Type B pancreatic cell (in vitro differentiated cells): ENCODE results near the gene KSR1. TPM values are rescaled to one million over a fixed set of nuclear protein-coding genes. Genes with fewer than 3 reads are reported as not detected.

Experiments
- DNase-seq: peaks from one replicate; pipeline ENCODE4 v3.0.0; 2021; ENCODE audit warnings: mixed read lengths; ENCODE audit not compliant: unreplicated experiment; ENCODE audit errors: extremely low spot score
- H3K27ac Mint-ChIP-seq: 2 replicates; pipeline ENCODE4 v1.8.0; 2021; ENCODE audit warnings: mild to moderate bottlenecking, mixed read lengths
- H3K27me3 Mint-ChIP-seq: 2 replicates; pipeline ENCODE4 v1.8.0; 2021; ENCODE audit warnings: mixed read lengths
- H3K36me3 Mint-ChIP-seq: 2 replicates; pipeline ENCODE4 v1.8.0; 2021; ENCODE audit warnings: mixed read lengths
- H3K4me1 Mint-ChIP-seq: one replicate; pipeline ENCODE4 v1.8.0; 2021; ENCODE audit warnings: mixed read lengths; ENCODE audit not compliant: unreplicated experiment
- H3K4me3 Mint-ChIP-seq: 2 replicates; pipeline ENCODE4 v1.8.0; 2021; ENCODE audit warnings: mild to moderate bottlenecking, mixed read lengths
- H3K9me3 Mint-ChIP-seq: 2 replicates; pipeline ENCODE4 v1.8.0; 2021; ENCODE audit warnings: mixed read lengths
- CTCF ChIP-seq: fragments of 200-600 bp; sonication (generic); conservative IDR thresholded peaks from 2 replicates; pipeline ENCODE4 v1.5.0; 2021; ENCODE audit warnings: antibody characterized with exemption, mild to moderate bottlenecking
- total RNA-seq: library from RNA; stranded (reverse); gene quantifications from 2 replicates; pipeline ENCODE4 v1.2.1, GENCODE V29; 2021; ENCODE audit warnings: low replicate concordance

KSR1 gene
- total RNA-seq, 1 donor from 2014 or later: 57.8 TPM

GRCh38 chr17:27586203-27586721, 130.0 kb downstream of the KSR1 start:
- no peak for DNase-seq
- Mint-ChIP-seq H3K36me3 (peaks cover 21% of the 10 kb centered on the region), H3K4me1 (no peaks in the 10 kb centered on the region), H3K27ac (no peak overlapping the region), H3K4me3 (no peak overlapping the region), H3K9me3 (no peaks in the 10 kb centered on the region), H3K27me3 (no peaks in the 10 kb centered on the region)
- no peak for TF ChIP-seq CTCF

GRCh38 chr17:27588354-27588753, 132.1 kb downstream of the KSR1 start:
- Mint-ChIP-seq H3K9me3 (no peaks in the 10 kb centered on the region), H3K36me3 (peaks cover 16% of the 10 kb centered on the region), H3K27ac (no peak overlapping the region), H3K4me3 (no peak overlapping the region), H3K27me3 (no peaks in the 10 kb centered on the region), H3K4me1 (no peaks in the 10 kb centered on the region)
- no peak for TF ChIP-seq CTCF
- DNase-seq: no peak

GRCh38 chr17:27590864-27591263, 134.6 kb downstream of the KSR1 start:
- no peaks in the 10 kb centered on the region for H3K4me1 Mint-ChIP-seq
- no peak overlapping the region for H3K27ac Mint-ChIP-seq
- no peaks in the 10 kb centered on the region for H3K27me3 Mint-ChIP-seq
- no peaks in the 10 kb centered on the region for H3K9me3 Mint-ChIP-seq
- DNase-seq: no peak
- H3K36me3 Mint-ChIP-seq: peaks cover 16% of the 10 kb centered on the region
- no peak overlapping the region for H3K4me3 Mint-ChIP-seq
- no peak for TF ChIP-seq CTCF

GRCh38 chr17:27591986-27592385, 135.7 kb downstream of the KSR1 start:
- DNase-seq: no peak
- peaks cover 19% of the 10 kb centered on the region for H3K36me3 Mint-ChIP-seq
- no peak for TF ChIP-seq CTCF
- no peak overlapping the region for H3K27ac Mint-ChIP-seq
- H3K4me3 Mint-ChIP-seq: no peak overlapping the region
- H3K27me3 Mint-ChIP-seq: no peaks in the 10 kb centered on the region
- H3K4me1 Mint-ChIP-seq: no peaks in the 10 kb centered on the region
- no peaks in the 10 kb centered on the region for H3K9me3 Mint-ChIP-seq

- Mint-ChIP-seq H3K27ac (no peak overlapping the region), H3K36me3 (peaks cover 19% of the 10 kb centered on the region), H3K4me3 (no peak overlapping the region), H3K4me1 (no peaks in the 10 kb centered on the region), H3K27me3 (no peaks in the 10 kb centered on the region), H3K9me3 (no peaks in the 10 kb centered on the region)
- TF ChIP-seq CTCF: no peak
- DNase-seq: no peak
Observed at GRCh38 chr17:27593232-27593856, 137.1 kb downstream of the KSR1 start.

GRCh38 chr17:27593857-27594255, 137.6 kb downstream of the KSR1 start:
- no peaks in the 10 kb centered on the region for H3K4me1 Mint-ChIP-seq
- H3K4me3 Mint-ChIP-seq: no peak overlapping the region
- no peaks in the 10 kb centered on the region for H3K27me3 Mint-ChIP-seq
- no peak for DNase-seq
- no peak overlapping the region for H3K27ac Mint-ChIP-seq
- peaks cover 19% of the 10 kb centered on the region for H3K36me3 Mint-ChIP-seq
- no peaks in the 10 kb centered on the region for H3K9me3 Mint-ChIP-seq
- no peak for TF ChIP-seq CTCF
